Measurements from ENCODE around the gene LRBA.

Gene LRBA

DNA sequence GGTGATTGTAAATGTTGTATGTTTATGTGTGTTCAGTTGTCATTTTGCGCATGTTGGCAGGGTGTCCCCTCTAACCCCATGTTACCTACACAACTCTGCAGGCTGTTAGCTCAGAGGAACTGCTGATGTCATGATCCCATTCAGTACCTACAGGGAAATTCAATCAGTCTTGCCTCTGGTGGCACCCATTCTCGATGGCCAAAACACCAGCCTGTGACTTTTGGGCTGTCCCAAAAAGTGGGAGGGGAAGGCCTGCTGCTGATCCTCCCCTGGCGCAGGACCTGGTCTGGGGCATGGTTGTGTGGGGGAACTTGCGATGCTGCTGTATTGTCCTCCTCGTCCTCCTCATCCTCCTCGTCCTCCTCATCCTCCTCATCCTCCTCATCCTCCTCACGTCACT, 762.3 kb downstream of the LRBA start:
- no peak for DNase-seq

DNA sequence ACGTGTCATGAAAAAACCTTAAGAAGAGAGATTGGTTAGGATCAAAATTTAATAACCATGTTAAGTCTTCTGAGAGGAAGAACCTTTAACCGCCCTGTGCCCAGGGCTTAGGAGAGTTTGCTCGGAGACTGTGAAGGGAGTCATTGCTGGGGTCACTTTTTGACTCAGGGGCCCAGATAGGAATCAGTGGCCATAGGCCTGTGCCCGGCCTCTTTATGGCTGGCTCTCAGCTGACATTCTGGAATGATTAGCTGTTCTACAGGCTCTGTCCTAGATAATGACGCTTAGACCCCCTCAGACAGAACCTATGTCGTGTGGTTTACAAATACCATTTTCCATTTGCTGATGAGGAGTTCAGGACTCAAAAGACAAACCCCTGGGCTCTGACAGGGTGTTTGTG, 762.8 kb downstream of the LRBA start:
- no peak for DNase-seq

DNA sequence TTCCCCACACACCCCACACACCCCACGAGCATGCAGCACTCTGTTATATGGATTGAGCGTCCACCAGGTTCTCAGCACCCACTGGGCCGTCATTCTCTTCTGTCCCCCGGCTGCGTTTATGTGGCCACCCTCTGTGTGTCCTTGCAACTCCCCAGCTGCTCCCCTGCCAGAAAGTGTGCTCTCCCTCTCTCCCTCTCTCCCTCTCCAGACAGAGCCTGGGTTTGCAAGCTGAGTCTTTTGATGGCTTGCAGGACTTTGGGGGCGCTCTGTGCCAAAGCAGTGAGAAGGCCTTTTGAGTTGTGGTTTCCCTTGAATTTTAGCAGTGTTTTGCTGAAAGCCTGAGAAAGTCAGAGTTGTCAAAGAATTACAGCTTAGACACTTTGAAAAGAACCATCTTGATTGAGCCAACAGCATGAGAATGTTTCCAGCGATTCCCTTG, 763.3 kb downstream of the LRBA start:
- DNase-seq, result no peak

DNA sequence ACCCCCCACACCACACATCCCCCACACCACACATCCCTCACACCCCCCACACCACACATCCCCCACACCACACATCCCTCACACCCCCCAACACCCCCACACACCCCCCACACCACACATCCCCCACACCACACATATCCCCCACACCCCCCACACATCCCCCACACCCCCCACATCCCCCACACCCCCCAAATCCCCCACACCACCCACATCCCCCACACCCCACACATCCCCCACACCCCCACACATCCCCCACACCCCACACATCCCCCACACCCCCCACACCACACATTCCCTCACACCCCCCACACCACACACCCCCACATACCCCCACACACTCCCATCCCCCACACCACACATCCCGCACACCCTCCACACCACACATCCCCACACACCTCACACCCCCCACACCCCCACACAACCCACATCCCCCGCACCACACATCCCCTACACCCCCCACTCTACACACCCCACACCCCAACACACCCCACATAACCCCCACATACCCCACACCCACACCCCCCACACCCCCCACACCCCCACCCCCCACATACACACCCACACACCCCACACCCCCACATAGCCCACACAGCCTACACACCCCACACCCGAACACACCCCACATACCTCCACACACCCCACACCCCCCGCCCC, 764.0 kb downstream of the LRBA start:
- no peak for DNase-seq

DNA sequence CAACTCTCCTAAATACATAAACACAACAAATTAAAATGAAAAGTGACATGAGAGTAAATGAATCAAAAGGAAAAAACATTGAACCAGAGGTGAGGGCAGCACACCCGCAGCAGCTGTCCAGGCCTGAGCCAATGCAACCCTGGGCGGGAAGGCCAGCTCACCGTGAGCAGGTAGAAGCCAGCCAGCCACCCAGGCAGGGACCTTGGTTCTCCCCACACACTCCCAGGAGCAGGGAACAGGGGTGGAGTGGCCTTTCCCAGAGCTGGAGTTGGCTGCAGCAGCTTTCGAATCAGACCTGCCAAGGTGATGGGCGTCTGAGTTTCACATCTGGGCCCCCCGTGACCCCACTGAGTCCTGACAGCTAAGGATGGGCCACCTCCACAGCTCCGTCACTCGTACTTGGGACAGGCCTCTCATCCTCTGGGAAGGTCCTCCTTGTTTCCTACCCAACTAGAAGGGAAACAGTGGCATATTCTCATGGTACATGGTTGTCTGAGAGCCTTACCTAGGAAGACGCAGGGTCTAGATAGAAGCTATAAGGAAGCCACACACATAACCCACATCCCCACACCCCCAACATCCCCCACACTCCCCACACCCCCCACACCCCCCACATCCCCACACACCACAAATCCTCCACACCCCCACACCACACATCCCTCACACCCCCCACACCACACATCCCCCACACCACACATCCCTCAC, 764.6 kb downstream of the LRBA start:
- no peak for DNase-seq

DNA sequence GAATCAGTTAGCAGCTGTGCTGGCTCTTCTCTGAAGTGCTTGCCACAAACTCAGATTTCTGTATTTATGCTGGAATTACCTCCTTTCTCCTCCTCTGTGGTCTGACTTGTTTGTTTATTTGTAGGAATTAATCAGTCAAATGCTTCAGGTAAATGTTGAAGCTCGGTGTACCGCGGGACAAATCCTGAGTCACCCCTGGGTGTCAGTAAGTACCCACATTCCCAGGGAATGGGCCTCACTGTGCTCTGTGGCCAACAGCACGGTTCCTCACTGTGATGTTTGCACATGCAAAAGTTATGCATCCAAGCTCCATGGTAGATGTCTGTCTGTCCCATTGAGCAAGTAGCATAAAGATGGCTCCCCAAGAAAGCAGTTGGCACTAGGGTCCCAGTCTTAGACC, 766.9 kb downstream of the LRBA start:
- DNase-seq, result no peak

DNA sequence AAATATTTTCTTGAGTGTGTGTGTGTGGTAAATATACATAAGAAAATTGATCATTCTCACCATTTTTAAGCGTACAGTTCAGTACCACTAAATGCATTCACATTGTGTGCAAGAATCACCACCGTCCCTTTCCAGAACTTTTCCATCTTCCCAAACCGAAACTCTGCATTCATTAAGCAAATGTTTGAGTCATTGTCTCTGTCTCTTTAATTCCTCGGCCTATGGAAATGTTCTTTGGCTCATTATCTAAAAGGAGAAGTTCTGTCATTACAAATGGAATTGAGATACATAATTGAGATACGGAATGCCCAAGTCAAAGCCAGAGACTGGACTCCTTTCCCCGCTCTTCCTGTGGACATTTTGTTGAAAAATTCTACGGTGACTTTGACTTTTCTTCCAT, 767.9 kb downstream of the LRBA start:
- DNase-seq, result no peak

DNA sequence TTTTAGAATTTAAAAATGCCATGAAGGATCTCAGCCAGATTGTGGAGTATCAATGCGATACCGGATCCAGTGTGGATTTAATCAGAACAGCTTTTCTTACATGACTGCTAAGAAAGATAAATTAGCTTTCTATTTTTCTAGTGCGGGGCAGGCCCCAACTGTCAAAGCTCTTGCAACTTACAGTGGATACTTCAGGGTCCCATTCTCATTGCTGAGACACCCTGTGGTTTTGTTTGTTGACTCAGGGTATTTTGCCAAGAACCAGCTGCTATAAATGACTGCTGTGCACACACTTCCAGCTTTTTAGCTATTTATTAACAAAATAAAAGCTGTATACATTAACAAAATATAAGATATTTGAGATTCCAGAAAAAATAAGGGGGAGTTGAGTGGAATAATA, 770.5 kb downstream of the LRBA start:
- no peak for DNase-seq

DNA sequence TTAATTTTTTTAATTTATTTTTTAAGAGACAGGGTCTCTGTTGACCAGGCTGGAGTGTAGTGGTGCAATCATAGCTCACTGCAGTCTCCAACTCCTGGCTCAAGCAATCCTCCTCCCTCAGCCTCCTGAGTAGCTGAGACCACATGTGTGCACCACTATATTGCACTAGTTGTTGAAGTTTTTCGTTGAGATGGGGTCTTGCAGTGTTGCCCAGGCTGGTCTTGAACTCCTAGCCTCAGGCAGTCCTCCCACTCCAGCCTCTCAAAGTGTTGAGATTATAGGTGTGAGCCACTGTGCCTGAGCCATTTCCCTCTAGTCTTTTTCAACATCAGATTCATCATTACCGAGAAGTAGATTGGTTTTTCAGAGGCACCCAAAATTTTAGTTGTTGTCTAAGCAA, 771.2 kb downstream of the LRBA start:
- no peak for DNase-seq

DNA sequence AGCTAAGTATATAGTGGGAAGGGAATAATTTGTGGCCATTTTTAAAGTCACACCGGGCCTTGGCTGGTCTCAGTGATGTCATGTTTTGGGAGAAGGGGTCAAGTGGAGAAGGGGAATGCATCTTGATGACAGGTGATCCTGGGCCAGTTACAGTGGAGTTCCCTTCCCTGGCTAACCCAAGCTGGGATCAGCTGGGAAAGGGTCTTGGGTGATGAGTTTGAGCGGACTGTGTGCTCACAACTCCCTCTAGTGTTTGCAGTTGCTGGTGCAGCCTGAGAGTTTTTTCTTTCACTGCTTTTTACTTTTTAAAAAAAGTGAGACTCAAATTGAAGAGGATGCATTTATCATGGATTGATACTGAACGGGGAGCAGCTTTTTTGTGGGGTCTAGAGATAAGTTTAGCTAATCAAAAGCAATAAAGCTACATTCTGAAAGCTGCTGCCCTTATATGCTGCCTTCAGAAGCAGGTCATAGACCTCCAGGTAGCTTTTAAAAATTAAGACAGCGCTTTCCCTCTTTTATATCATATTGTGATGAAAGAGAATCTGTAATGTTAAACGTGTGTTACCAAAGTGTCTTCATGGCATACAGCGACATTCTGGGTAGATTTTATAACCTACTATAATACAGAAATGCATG, 772.1 kb downstream of the LRBA start:
- DNase-seq, result no peak

DNA sequence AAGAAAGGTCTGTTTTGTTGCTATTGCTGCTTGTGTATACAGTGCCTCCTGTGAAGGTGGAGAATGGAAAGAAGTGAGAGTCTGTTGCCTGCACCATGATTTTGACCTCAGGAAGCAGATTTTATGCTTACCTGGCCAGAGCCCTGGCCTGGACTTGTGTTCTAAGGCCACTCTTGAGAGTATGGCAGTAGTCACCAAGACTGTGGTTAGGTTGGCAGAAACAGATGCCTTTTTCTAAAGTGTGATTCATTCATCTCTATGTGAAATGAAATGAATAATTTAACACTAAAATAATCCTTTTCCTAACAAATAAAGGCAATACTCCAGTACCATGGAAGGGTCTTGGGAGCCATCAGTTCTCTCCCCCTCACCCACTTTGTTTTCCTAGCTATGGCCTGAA, 775.1 kb downstream of the LRBA start:
- no peak for DNase-seq

DNA sequence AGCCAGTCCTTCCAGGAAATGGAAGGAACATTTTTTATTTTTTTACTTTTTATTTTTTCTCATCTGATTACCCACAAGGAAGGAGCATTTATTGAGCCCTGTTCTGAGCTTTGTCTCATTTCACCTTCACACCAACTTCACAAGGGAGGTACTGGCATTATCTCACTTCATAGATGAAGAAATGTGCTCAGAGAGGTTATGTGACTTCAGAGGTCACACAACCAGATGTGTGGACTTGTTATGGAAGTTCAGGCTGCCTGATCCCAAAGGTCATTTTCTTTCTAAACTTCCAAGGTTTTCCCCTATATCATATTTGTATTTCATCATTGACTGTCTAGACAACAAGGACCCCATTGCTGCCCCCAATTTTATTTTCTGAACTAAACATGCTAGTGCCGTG, 776.5 kb downstream of the LRBA start:
- no peak for DNase-seq

DNA sequence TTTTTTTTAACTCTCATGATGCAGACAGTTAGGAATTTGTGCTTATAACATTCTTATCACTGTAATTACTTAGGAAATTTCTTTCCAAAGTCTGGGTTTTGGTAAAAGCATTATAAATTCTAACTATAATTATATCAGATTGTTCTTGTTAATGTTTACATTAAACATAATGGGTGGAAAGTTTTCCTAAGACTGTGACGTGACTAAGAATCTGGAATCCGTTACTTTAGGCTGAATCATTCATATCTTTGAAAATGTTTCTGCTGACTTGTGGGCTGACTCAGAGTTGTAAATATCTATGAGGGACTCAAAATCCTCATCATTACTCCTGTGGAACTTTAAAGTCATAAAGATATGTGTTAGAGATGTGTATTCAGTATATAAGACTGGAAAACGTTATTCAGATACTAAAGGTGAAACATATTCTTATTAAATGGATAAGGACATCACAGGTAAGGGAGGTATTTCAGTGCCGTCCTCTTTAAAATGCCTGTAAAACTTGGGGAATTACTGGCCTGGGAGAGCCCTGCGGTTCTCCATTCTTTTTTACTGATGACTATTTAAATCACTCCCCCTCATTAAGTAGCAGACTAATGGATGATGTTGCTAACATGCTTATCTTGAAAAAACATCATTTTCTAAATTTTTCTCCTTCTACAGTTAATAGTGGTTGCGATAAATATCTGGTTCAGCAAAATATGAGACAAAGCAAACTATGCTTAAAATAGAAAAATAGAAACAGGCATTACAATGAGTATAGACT, 777.8 kb downstream of the LRBA start:
- no peak for DNase-seq

DNA sequence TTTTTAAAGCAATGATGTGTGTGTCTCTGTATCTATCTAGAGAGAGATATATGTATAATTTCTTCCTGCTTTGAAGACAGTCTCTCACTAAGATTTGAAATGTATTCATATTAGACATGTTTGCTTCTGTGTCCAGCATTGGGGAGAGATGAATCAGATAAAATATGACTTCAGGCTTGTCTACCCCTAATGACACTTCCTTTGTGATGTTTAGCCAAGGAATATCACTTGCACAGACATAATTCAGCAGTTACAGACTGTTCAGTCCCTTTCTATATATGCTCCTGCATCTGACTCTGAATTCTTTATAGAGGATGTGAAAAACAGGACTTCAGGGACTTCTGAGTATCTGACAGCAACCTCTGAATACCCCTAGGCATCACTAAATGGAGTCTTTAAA, 778.5 kb downstream of the LRBA start:
- no peak for DNase-seq

DNA sequence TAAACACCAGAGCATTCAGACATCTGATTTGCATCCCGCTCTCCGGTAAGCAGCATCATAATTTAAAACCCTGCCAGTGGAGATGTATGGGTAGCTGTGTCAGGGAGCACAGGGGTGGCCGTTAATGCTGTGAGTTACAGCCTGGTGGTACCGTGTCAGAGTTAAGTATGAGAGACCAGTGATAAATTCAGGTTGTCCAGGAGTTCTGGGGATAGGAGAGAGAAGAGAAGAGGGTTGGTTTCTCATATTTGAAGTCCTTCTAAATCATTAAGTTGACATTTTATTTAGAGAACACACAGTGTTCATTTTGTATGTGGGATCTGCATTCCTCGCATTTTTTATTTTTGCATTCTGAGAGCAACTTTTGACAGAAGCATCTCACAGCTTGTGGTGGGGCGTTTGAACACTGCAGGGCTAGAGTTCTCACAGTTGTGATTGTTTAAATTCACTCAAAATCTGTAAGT, 779.2 kb downstream of the LRBA start:
- no peak for DNase-seq

DNA sequence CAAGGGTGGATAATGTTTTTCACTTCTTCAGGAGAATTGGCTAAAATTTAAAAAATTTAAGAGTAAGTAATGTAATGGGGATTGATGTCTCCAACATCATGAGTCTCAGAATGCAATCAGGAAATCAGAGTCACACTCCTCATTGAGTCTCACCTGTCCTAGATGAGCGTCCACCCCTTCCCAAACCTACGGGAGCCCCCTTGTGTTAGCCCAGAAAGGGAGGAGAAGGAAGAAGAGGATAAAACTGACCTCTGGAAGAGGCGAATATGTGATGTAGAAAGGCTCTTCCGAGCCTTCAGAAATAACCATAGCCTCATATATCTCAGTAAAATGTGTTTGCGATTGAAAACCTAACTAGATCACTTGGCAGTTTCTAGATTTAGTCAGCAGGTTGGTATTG, 779.8 kb downstream of the LRBA start:
- no peak for DNase-seq

DNA sequence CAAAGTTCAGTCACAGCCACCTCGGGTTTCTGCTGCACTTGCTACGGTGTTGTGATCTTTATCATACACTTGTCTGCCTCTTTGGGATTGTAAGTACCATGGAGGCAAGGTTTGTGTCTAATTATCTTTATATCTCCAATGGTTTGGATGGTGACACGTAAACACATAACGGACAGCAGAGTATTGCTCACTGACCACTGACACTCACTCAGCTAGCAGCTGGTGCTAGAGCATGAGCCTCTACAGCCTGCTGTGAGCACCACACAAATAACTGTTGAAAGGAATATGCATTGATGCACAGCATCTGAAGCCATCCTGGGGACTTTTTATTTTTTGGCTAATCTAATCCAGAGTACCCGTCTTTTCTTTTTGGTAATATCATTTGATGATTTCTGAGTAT, 780.8 kb downstream of the LRBA start:
- DNase-seq, result no peak

DNA sequence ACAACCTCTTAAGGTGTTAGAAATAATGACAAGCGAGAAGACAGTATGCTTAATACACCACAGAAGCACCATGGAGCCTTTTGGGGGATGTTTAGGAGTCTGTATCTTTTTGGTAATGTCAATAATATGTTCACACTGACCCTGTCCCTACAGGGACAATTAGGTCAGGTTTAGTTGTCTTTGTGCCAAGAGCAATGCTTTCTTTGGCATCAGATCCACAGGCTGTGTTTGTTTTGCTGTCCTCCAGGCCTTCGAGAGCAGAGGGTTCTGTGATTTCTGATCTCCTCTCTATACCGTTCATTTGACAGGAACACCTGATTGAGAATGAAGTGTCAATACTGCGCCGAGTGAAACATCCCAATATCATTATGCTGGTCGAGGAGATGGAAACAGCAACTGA, 783.1 kb downstream of the LRBA start:
- no peak for DNase-seq

DNA sequence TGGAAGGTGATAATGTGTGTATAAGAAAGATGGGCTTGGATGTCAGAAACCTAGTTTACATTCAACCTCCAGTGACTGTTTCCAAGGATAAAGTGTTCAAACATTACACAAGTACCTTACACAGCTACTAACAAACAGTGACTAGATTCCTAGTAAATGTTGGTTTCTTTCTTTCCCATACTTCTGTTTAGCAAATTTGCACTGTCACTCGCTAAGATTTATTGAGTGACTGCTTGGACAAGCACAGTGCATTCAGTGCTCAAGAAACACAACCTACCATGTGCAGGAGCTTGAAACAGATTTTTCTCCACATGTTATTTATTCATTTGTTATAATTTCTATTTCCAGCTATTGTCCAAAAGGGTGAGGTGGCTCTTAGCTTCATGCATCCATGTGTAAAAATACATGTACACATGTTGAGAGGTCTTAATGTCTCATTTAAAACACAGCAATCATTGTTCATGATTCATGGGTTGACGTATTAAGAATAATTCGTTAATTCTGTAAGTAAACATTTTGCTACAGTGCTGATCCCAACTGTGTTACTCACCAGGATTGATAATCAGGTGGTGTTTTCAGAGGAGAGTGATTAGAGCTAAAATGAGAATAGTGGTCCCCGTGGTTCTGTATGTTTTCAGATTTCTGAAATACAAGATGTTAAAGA, 783.8 kb downstream of the LRBA start:
- no peak for DNase-seq

DNA sequence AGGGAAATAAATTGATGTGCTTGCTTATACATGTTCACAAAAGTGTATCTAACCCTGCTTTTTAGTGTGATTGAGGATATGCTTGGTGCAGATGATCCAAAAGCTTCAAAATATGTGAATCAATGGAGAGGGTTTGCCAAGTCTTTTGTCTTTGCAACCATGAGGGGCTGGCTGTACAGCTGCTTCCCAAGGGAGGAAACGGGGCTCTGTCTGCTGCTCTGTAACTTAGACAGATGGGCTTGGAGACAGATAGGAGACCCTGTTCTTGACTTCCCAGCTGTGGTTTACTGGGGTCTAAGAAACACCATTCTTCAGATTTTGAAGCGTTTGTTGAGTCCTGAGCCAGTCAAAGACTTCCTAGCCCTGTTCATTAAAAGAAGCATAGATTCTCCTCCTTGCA, 784.5 kb downstream of the LRBA start:
- no peak for DNase-seq

DNA sequence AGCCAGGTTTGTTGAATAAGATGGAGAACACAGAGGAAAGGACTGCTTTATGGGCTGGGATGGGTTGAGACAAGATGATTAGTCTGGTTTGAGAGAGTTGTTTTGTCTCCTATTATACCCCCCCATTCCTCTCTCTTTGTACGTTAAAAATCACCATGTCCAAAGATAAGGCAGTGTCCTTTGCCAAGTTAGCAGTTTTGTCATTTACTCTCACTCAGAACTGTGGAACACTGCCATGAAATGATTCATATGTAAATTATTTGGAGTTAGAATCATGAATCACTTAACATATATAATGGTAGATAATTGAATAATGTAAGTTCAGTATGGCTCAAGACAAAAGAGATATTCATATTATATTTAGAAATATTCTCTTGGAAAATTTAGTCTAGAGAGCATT, 785.6 kb downstream of the LRBA start:
- no peak for DNase-seq

DNA sequence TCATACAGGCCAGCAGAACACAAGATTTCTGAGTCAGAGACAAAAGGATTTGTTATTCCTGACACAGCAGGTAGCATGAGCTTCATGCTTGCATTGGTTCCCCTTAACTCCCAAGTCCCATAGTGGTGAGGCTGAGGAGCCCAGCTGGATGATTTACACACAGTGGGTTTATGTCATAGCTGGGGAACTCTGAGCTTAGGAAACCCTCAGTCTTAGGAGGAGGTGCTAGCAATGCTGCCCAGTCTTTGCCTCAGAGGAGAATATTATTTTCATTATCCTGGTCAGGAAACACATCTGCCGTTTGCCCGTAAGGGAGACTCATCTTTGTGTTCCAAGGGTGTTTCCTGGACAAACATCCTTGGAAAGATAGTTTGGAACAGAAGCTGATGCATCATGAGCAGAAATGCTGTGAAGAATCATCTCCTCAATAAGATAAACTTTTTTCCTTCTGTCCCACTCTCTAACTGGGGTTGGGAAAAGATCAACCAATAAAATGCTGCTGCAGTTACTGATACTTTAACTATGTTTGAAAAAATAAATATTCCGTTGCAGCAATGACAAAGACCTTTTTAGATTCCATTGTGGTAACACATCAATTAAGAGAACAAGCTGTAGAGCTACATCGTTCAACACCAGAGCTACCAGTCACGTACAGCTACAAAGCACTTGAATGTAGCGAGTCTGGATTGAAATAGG, 790.0 kb downstream of the LRBA start:
- DNase-seq, result no peak
